K562 (cell line): ENCODE results near the gene NDRG4. TPM values are rescaled to one million over a fixed set of nuclear protein-coding genes. Genes with fewer than 3 reads are reported as not detected.

Source experiments
- ATAC-seq: fragments of 200-7000 bp; cut with Tn5 transposase; 3 replicates; pipeline ENCODE4 v1.9.1; 2020; ENCODE audit warnings: moderate library complexity
- BruUV-seq: library from RNA; stranded (reverse); fragments of 400-500 nt; replicated peaks from 2 replicates; lab custom pipeline; 2021; lab: Mats Ljungman, UMichigan
- CTCF ChIA-PET: fragments of 300-600 bp; formaldehyde crosslinking; extraction: SDS; loops from one replicate; lab custom pipeline; 2021; ENCODE audit warnings: low intra/inter-chr PET ratio; lab: Yijun Ruan, JAX
- POLR2A ChIA-PET: fragments of 300-600, 350-650 bp; sonication (Branson Sonifier 250); formaldehyde crosslinking; extraction: SDS; loops from one replicate; lab custom pipeline; 2021; ENCODE audit warnings: antibody characterized with exemption, inconsistent platforms; lab: Yijun Ruan, JAX
- DNase-seq, 4 experiments: peaks; one replicate each; pipeline versions ENCODE4 v3.0.0 to v3.0.0-alpha.2; 2011 to 2018; ENCODE audit warnings: low spot score in 3 of 4, mixed read lengths in 3 of 4; ENCODE audit errors: extremely low read depth in 1 of 4
- FAIRE-seq: peaks from 2 replicates; lab custom pipeline; 2011; peaks lifted over from hg19 to GRCh38; lab: Jason Lieb, UNC
- H2AFZ ChIP-seq: 2 replicates; pipeline ENCODE4 v1.6.0; 2011; ENCODE audit warnings: low read depth, low read length, control low read depth, inconsistent platforms
- H3K27ac ChIP-seq: fragments of 200-600 bp; 3 replicates; pipeline ENCODE4 v1.8.0; 2011; ENCODE audit warnings: low read depth, mild to moderate bottlenecking, control low read depth, inconsistent platforms, low read length, moderate library complexity, mixed read lengths; ENCODE audit errors: extremely low read depth
- H3K27me3 ChIP-seq, 2 experiments: fragments of 300-600 bp in 1 of 2; 2 replicates in 1 of 2; 3 replicates in 1 of 2; pipeline versions ENCODE4 v1.6.0 to v1.8.0; 2011; ENCODE audit warnings: inconsistent platforms in 2 of 2, low read length in 2 of 2, mild to moderate bottlenecking in 1 of 2, mixed read lengths in 1 of 2, moderate library complexity in 1 of 2; ENCODE audit not compliant: control insufficient read depth in 2 of 2, insufficient read depth in 2 of 2
- H3K36me3 ChIP-seq: fragments of 300-600 bp; 3 replicates; pipeline ENCODE4 v1.8.0; 2011; ENCODE audit warnings: mild to moderate bottlenecking, low read length, inconsistent platforms; ENCODE audit not compliant: control insufficient read depth, insufficient read depth
- H3K4me1 ChIP-seq, 2 experiments: fragments of 200-600 bp in 1 of 2; replicated peaks in 1 of 2; 2 replicates in 1 of 2; 3 replicates in 1 of 2; pipeline versions ENCODE4 v1.5.1 to v1.8.0; 2011; ENCODE audit warnings: inconsistent platforms in 2 of 2, low read length in 2 of 2, mild to moderate bottlenecking in 1 of 2, mixed read lengths in 1 of 2, moderate library complexity in 1 of 2; ENCODE audit not compliant: control insufficient read depth in 2 of 2, insufficient read depth in 2 of 2
- H3K4me2 ChIP-seq: 2 replicates; pipeline ENCODE4 v1.6.1; 2011; ENCODE audit warnings: low read length, control low read depth, inconsistent platforms, mixed read lengths; ENCODE audit not compliant: insufficient read depth
- H3K4me3 ChIP-seq: fragments of 200-600 bp; sonication (generic), shearing (Covaris generic); 2 replicates; pipeline ENCODE4 v1.5.1; 2016; ENCODE audit warnings: control low read depth, inconsistent platforms
- H3K79me2 ChIP-seq: fragments of 200-600 bp; 3 replicates; pipeline ENCODE4 v1.8.0; 2011; ENCODE audit warnings: low read length, inconsistent platforms; ENCODE audit not compliant: control insufficient read depth, insufficient read depth
- H3K9ac ChIP-seq, 2 experiments: 2 replicates each; pipeline versions ENCODE4 v1.6.0 to v1.6.1; 2011; ENCODE audit warnings: low read depth in 2 of 2, low read length in 2 of 2, control low read depth in 1 of 2, inconsistent platforms in 1 of 2, mild to moderate bottlenecking in 1 of 2, mixed read lengths in 1 of 2; ENCODE audit not compliant: insufficient read depth in 1 of 2
- H3K9me1 ChIP-seq: one replicate; pipeline ENCODE4 v1.6.0; 2011; ENCODE audit warnings: inconsistent platforms, mild to moderate bottlenecking, low read length, moderate library complexity; ENCODE audit not compliant: control insufficient read depth, insufficient read depth
- H3K9me3 ChIP-seq: replicated peaks from 2 replicates; pipeline ENCODE4 v1.5.1; 2011; ENCODE audit warnings: low read depth, low read length, inconsistent platforms; ENCODE audit not compliant: control insufficient read depth, insufficient read depth
- H4K20me1 ChIP-seq: replicated peaks from 2 replicates; pipeline ENCODE4 v1.6.1; 2011; ENCODE audit warnings: low read length, inconsistent platforms, mixed read lengths; ENCODE audit not compliant: control insufficient read depth, insufficient read depth
- ARID1B ChIP-seq: fragments of 450-650 bp; IDR thresholded peaks from 2 replicates; pipeline ENCODE4 v1.6.1; 2016; ENCODE audit warnings: antibody characterized with exemption, mild to moderate bottlenecking, inconsistent platforms
- ETS1 ChIP-seq: conservative IDR thresholded peaks from 2 replicates; pipeline ENCODE4 v1.6.1; 2011; ENCODE audit warnings: low read depth, mild to moderate bottlenecking, low read length; ENCODE audit not compliant: control insufficient read depth
- FOXA3 ChIP-seq, 2 experiments: fragments of 450-650 bp in 1 of 2; sonication (generic) in 1 of 2; formaldehyde crosslinking; IDR thresholded peaks in 1 of 2; conservative IDR thresholded peaks in 1 of 2; 2 replicates each; pipeline versions ENCODE4 v1.4.0 to v1.8.0; 2020 to 2022; ENCODE audit warnings: mild to moderate bottlenecking in 2 of 2, missing genetic modification reagents in 1 of 2
- MEIS2 ChIP-seq: fragments of 450-650 bp; IDR thresholded peaks from 2 replicates; pipeline ENCODE4 v1.6.1; 2014; ENCODE audit warnings: mild to moderate bottlenecking; ENCODE audit not compliant: partially characterized antibody
- PBX2 ChIP-seq, 2 experiments: IDR thresholded peaks in 1 of 2; conservative IDR thresholded peaks in 1 of 2; 2 replicates each; pipeline ENCODE4 v1.6.1; 2016; ENCODE audit warnings: low read depth in 2 of 2, mild to moderate bottlenecking in 1 of 2, missing compliant biosample characterization in 1 of 2, missing genetic modification characterization in 1 of 2, moderate library complexity in 1 of 2
- POLR2A ChIP-seq: fragments of 450-650 bp; conservative IDR thresholded peaks from 2 replicates; pipeline ENCODE4 v1.6.1; 2016
- POLR2H ChIP-seq: IDR thresholded peaks from 2 replicates; pipeline ENCODE4 v1.6.1; 2016; ENCODE audit warnings: missing genetic modification characterization, low read depth, mild to moderate bottlenecking, control low read depth, missing compliant biosample characterization, moderate library complexity
- ZHX1 ChIP-seq: fragments of 150-350 bp; conservative IDR thresholded peaks from 2 replicates; pipeline ENCODE4 v1.6.1; 2014; ENCODE audit warnings: low read length
- in situ Hi-C: fragments of 300-500 bp; cut with MboI; formaldehyde crosslinking; loops from 4 replicates; pipeline ENCODE4 v1.15.0; 2018; ENCODE audit warnings: inconsistent platforms, mixed read lengths
- intact Hi-C: fragments of 100-400 bp; cut with micrococcal nuclease; formaldehyde crosslinking; loops from 2 replicates; pipeline ENCODE4 v1.14.2; 2022
- polyA plus RNA-seq, 8 experiments: library from polyadenylated mRNA; depleted of rRNA in 4 of 8; stranded (reverse) in 5 of 8; unstranded in 3 of 8; fragments of >200 nt; fragmentation: Nextera tagmentation in 2 of 8; fragmentation: Illumina TruSeq in 1 of 8; extraction: Ambion mirVana in 2 of 8; extraction: Trizol in 1 of 8; gene quantifications; 2 replicates each; pipeline versions ENCODE4 v1.2.1 to v1.2.3, GENCODE V29; 2011 to 2014; ENCODE audit warnings: inconsistent platforms in 1 of 8, missing spikeins in 1 of 8
- total RNA-seq, 7 experiments: library from RNA; depleted of rRNA in 6 of 7; stranded (reverse); fragments of >200 nt in 6 of 7; fragmentation: Illumina TruSeq in 2 of 7; extraction: Trizol in 2 of 7; gene quantifications; 2 replicates each; pipeline versions ENCODE4 v1.2.1 to v1.2.3, GENCODE V29; 2011 to 2021; ENCODE audit warnings: low replicate concordance in 1 of 7

NDRG4 gene
- total and polyA plus RNA-seq, 9 of the 15 experiments (the other 6 are each of a cell fraction or from before 2014, with no cell fraction given) = 0.06 to 0.95 (median 0.28) TPM

- no peak for TF ChIP-seq POLR2H
- no peak for TF ChIP-seq FOXA3 (CRISPR knock-in tag; conservative IDR thresholded peaks at IDR 0.05 in 1 of 2, IDR thresholded peaks at IDR 0.05 in 1 of 2)
- TF ChIP-seq ARID1B = no peak
- no peak for TF ChIP-seq ZHX1
These were observed 19.0 kb downstream of the NDRG4 start (continued) for GRCh38 chr16:58518980-58519368.

GRCh38 chr16:58519707-58520106, 19.8 kb downstream of the NDRG4 start:
- DNase-seq (no peak), FAIRE-seq (no peak), ATAC-seq (no peak)
- no peak overlapping the region for H3K4me2 ChIP-seq
- H3K9ac ChIP-seq = no peak overlapping the region
- ChIA-PET POLR2A (interaction anchor here (0.7 to 2.5 kb wide), 6 partner anchors 12 to 226 kb away, joined by 3 to 13 read pairs (median 5); no protein-coding TSS in a partner anchor), CTCF (no interaction called here)
- no peaks in the 10 kb centered on the region for H3K9me3 ChIP-seq
- H2AFZ ChIP-seq = no peak overlapping the region
- H4K20me1 ChIP-seq = peaks cover 16% of the 10 kb centered on the region
- no peak overlapping the region for H3K27ac ChIP-seq
- peaks cover 25% of the 10 kb centered on the region for H3K79me2 ChIP-seq
- TF ChIP-seq POLR2A = peak; percentile 17; the same call in 1 of the 2 replicates
- no peak for TF ChIP-seq ETS1
- no peak for TF ChIP-seq PBX2 (CRISPR knock-in tag; IDR thresholded peaks at IDR 0.05; ENCODE audit: low read depth)
- 0 out of 2 replicates have a peak, but pooled peaks have one; percentile 17 for TF ChIP-seq PBX2 (tag; conservative IDR thresholded peaks at IDR 0.05; ENCODE audit: low read depth)
- peak; percentile 30 for TF ChIP-seq MEIS2
- TF ChIP-seq, all 486 proteins: peak for 3
- in situ Hi-C loops (no loop called here), intact Hi-C loops (no loop called here)
- BruUV-seq = no TSS peak
- Histone ChIP-seq H3K27me3 (no peaks in the 10 kb centered on the region), H3K9me1 (no peaks in the 10 kb centered on the region), H3K36me3 (peaks cover 84% of the 10 kb centered on the region), H3K4me1 (peaks cover 4 to 19% of the 10 kb centered on the region in 2 experiments; a peak in 4 of 5 replicates), H3K4me3 (no peak overlapping the region)
